GM21786 (cell line): ENCODE data around the gene GRID2.

ENCODE experiments used
- ATAC-seq: cut with Tn5 transposase; IDR thresholded peaks from one replicate; pipeline ENCODE4 v1.9.1; 2021; ENCODE audit not compliant: unreplicated experiment

Gene GRID2

DNA sequence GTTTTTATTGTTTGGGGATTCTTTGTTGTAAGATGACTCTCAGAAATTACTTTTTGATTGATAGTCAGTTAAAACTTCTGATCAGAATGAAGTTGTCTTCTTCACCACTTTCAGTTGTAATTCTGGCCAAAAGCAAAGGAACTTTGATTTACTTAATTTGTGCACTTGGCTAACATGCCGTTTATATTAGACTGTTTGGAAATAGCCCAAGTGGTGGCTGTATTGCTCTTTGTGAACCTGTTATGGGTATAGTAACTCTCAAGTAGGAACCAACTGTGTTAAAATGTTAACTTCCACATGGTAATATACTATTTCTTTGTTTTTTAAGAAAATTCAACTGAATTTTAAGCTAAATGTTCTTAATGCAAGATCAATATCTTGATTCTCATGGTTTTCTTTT lies 581.9 kb downstream of the GRID2 start:
- ATAC-seq = no peak

- no peak for ATAC-seq
Observed at GRCh38 chr4:92952426-92952825, 648.7 kb downstream of the GRID2 start.

DNA sequence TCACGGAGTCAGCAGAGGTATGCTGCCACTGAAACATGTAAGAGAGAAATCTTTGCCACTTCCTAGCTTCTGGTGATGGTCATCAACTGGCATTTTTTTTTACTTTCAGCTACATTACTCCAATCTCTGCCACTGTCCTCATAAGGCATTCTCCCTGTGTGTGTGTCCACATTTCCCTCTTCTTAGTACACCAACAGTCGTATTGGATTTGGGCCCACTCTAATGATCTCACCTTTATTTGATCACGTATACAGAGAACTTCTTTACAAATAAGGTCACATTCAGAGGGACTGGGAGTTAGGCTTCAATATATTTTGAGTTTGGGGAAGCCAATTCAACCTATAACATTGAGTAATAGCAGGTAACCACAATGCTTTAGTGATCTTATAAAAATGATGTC lies 649.1 kb downstream of the GRID2 start:
- no peak for ATAC-seq

DNA sequence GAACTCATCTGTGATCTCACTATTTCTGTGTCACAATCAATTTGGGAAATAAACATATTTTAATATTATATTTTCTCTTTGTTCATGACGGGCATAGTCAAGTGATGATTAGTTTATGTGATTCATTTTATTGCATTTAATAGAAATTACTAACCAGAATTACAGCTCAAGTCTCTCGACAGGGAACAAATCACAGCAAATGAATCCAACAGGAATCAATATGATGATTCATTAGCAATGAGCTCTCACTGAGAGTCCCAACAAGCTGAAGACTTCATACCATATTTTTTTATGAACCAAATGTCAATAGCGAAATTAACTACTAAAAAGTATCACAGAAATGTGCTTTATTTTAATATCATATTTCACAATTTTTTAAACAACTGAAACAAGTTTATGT lies 649.7 kb downstream of the GRID2 start:
- ATAC-seq = no peak

GRCh38 chr4:92961881-92962280 lies 658.1 kb downstream of the GRID2 start:
- no peak for ATAC-seq

GRCh38 chr4:92962831-92963230 lies 659.1 kb downstream of the GRID2 start:
- ATAC-seq = no peak

DNA sequence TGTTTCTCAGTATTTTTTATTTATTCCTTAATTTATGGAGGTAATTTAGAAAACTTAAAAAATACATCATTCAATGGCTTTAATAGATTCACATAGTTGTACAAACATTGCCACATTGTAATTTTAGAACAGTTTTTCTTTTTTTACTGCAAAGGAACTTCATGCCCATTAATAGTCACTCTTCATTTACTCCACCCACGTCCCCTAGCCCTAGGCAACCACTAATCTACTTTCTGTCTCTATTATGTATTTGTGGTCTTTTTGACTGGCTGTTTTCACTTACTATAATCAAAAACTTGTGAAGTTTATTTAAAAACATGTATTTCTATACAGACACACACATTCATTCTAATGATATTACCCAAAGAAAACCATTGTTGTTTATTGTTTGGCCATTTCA lies 664.8 kb downstream of the GRID2 start:
- ATAC-seq = no peak

DNA sequence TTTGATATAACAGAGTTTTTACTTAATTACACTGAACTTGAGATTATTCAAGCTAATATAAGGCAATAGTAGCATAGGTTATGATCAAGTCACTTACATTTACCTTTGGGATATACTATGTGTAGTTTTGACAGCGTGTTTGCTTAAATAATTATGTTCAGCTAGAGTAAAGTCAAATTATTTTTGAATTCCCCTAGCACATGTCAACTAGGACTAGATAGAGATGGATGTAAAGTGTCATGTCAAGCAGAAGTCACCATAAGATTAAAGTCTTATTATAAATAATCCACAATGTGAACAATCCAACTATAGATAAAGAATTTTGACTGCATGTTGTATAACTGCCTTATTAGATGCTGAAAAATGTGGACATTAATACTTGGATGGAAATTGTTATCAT lies 665.2 kb downstream of the GRID2 start:
- no peak for ATAC-seq

DNA sequence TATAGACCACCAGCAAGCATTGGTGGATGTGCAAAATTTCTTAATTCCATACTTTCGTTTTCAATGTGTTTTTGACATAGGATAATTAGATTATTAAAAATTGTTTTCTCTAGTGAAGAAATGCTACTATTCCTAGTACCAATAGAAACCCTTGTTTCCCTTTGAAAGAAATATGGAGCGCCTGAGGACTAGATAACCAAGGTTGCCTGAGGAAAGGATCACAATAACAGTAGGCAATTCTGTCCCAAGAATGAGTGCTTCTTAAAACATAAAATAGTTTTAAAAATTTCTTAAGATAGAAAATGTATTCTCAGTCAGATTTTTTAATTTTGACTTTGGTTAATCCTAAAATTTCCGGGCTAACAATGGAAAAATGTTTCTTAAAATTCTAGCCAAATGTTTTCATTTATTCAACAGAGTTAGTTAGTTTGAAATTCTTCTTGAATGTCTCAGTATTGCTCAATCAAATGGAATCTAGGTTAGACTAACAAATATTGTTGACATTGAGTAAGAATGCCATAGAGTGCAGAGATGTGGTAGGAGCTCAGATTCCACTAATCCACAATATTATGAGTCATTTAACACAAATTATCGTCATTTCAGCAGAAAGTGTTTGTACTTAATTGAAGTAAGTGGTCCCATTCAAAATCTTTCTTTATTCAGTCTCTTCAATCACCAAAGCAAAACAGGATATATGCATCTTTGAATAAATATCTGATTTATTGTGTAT lies 666.0 kb downstream of the GRID2 start:
- ATAC-seq = no peak

GRCh38 chr4:92970996-92971395 lies 667.2 kb downstream of the GRID2 start:
- no peak for ATAC-seq

DNA sequence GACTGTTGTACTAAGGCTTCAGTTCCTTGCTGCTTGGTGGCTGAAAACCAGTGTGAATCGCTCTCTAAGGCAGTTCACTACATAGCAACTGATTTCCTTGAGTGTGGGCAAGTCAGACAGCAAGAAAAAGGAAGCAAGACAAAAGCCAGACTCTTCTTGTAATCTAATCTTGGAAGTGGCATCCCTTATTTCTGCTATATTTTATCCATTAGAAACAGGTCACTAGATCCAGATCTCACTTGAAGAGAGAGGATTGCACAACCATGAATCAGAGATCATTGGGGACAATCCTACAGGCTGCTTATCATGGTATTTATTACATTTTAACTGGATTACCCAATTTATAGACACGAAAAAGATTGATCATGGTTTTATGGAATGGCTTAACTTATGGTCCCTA lies 684.5 kb downstream of the GRID2 start:
- ATAC-seq = no peak

GRCh38 chr4:92992758-92993157 lies 689.0 kb downstream of the GRID2 start:
- ATAC-seq = no peak

- ATAC-seq = no peak
Observed at GRCh38 chr4:92994727-92995126, 691.0 kb downstream of the GRID2 start.

GRCh38 chr4:92996533-92996932 lies 692.8 kb downstream of the GRID2 start:
- no peak for ATAC-seq

- ATAC-seq = no peak
Observed at GRCh38 chr4:93000910-93001309, 697.1 kb downstream of the GRID2 start.

GRCh38 chr4:93002240-93002639 lies 698.5 kb downstream of the GRID2 start:
- no peak for ATAC-seq

GRCh38 chr4:93016350-93016749 lies 712.6 kb downstream of the GRID2 start:
- ATAC-seq = no peak

DNA sequence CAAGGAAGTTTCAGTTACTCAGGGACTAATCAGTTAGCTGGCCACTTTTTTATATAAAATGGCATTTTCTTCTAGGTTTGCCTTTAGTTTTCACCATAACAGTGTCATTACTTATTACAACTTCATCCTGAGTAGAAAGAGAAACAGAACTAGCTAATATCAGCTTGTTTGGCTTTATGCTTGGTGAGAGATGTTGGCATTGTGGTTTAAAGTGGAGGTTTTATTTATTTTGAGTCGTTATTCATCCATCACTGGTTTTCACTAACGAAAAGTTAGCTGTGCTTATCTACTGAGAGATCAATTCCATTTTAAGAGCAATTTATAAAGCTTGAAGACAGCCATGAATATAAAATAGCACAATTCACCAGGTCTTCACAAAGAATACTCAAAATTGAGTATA lies 714.5 kb downstream of the GRID2 start:
- no peak for ATAC-seq

DNA sequence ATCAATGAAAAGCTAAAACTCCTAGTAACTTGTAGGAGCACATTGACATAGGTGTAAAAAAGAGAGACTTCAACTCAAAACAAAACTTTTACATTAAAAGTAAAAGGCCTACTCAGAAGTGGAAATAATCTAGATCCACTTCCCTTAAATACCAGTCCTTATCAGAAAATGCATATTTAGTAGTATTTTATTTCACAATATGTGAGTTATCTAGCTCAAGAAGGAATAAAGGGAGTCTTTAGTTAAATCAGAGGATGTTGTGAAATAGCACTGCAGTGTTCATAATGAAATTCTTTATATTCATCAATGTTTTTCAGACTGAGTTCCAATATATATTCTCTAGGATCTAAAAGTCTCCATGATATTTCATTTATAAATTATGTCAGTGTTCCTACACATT lies 715.0 kb downstream of the GRID2 start:
- no peak for ATAC-seq

DNA sequence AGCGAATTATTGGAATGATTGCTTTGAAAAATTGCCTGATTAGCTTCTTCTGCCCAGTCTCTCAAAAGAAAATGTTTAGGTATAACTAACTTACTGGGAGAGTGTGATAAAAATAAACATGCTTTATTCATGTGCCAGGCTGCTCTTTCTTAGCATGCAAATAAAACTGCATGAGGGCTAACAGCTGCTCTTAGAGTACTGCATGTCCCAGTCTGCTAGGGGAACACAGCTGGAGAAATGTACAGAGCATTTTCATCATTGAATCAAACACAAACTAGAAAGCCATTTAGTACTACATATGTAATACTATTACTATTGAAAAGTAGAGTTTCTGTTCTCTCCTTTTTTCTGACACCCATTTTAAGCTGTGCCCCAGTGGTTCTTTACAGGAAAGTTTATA lies 726.0 kb downstream of the GRID2 start:
- ATAC-seq = no peak

DNA sequence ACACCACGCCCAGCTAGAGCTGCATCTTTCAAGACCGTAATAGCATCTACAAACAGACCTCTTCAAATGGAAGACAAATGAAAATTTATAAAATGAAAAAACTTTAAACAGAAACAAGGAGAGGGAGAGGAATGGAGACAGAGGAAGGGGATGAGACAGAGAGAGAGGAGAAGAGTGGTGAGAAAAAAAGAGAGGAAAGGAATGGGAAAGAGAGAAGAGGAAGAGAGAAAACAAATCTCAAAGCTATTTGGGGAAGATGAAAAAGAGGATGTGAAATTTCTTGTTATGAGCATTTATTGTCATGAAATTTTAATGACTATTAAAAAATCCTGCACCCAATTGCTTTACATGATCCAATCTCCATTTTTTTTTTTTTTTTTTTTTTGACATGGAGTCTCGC lies 726.9 kb downstream of the GRID2 start:
- ATAC-seq = peak; percentile 48

DNA sequence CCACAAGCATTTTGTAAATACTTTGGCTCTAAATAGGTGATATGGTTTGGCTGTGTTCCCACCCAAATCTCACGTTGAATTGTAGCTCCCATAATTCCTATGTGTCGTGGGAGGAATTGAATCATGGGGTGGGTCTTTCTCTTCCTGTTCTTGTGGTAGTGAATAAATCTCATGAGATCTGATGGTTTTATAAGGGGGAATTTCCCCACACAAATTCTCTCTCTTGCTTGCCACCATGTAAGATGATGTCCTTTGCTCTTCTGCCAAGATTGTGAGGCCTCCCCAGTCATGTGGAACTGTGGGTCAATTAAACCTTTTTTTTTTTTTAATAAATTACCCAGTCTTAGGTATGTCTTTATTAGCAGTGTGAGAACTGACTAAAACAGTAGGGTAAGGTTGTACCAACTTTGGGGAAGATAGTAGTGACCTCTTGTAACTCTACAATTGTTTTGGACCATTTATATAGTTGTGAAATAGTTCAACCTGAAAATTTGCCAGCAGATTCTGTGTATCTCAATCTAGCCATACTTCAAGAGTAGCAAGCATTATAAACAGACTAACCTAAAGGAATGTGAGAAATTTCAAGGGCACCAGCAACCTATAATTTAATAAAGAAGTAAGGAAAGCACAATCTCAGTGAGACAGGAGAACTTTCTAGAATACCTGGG lies 727.8 kb downstream of the GRID2 start:
- no peak for ATAC-seq

GRCh38 chr4:93042746-93043145 lies 739.0 kb downstream of the GRID2 start:
- ATAC-seq = no peak
